HEK293 (cell line): ENCODE data around the gene FIP1L1.

Experiments used
- CTCF ChIA-PET: fragments of 350-600 bp; formaldehyde crosslinking; extraction: SDS; loops from one replicate; lab custom pipeline; 2021; ENCODE audit warnings: antibody characterized with exemption; lab: Yijun Ruan, JAX
- POLR2A ChIA-PET: fragments of 300-600 bp; formaldehyde crosslinking; extraction: SDS; loops from one replicate; lab custom pipeline; 2020; ENCODE audit warnings: antibody characterized with exemption, inconsistent platforms; lab: Yijun Ruan, JAX
- H3K27ac ChIP-seq: fragments of 200-500 bp; sonication (Bioruptor generic); 2 replicates; pipeline ENCODE4 v1.5.1; 2014; ENCODE audit warnings: low read depth, low read length, control low read depth, inconsistent platforms; ENCODE audit errors: extremely low read depth
- H3K36me3 ChIP-seq, 2 experiments: fragments of 200-500 bp in 1 of 2; sonication (Bioruptor generic) in 1 of 2; 1 replicate in 1 of 2; 2 replicates in 1 of 2; pipeline ENCODE4 v1.5.1; 2014 to 2017; ENCODE audit warnings: inconsistent platforms in 2 of 2, low read length in 2 of 2; ENCODE audit not compliant: control insufficient read depth in 2 of 2, insufficient read depth in 1 of 2
- H3K4me1 ChIP-seq: fragments of 200-500 bp; sonication (Bioruptor generic); 2 replicates; pipeline ENCODE4 v1.5.1; 2014; ENCODE audit warnings: mild to moderate bottlenecking, low read length, inconsistent platforms; ENCODE audit not compliant: control insufficient read depth, insufficient read depth
- H3K4me3 ChIP-seq: 2 replicates; pipeline ENCODE4 v1.5.1; 2011; ENCODE audit warnings: low read depth, mild to moderate bottlenecking, control low read depth, low read length, moderate library complexity
- H3K9me3 ChIP-seq: fragments of 200-500 bp; sonication (Bioruptor generic); 2 replicates; pipeline ENCODE4 v1.5.1; 2014; ENCODE audit warnings: low read depth, low read length, inconsistent platforms; ENCODE audit not compliant: control insufficient read depth, insufficient read depth
- CTCF ChIP-seq: fragments of 450-650 bp; formaldehyde crosslinking; IDR thresholded peaks from 2 replicates; pipeline ENCODE4 v1.5.1; 2016; ENCODE audit warnings: missing biosample characterization, missing genetic modification characterization
- KLF1 ChIP-seq: fragments of 450-650 bp; formaldehyde crosslinking; IDR thresholded peaks from 2 replicates; pipeline ENCODE4 v1.5.1; 2016; ENCODE audit warnings: missing biosample characterization, missing genetic modification characterization
- OVOL3 ChIP-seq: fragments of 450-650 bp; formaldehyde crosslinking; IDR thresholded peaks from 2 replicates; pipeline ENCODE4 v1.5.1; 2016; ENCODE audit warnings: missing biosample characterization, missing genetic modification characterization
- ZBTB48 ChIP-seq: fragments of 450-650 bp; formaldehyde crosslinking; IDR thresholded peaks from 2 replicates; pipeline ENCODE4 v1.5.1; 2016; ENCODE audit warnings: missing biosample characterization, missing genetic modification characterization
- ZEB2 ChIP-seq: fragments of 450-650 bp; formaldehyde crosslinking; IDR thresholded peaks from 2 replicates; pipeline ENCODE4 v1.5.1; 2016; ENCODE audit warnings: missing biosample characterization, missing genetic modification characterization
- ZFP3 ChIP-seq: fragments of 450-650 bp; formaldehyde crosslinking; IDR thresholded peaks from 2 replicates; pipeline ENCODE4 v1.5.1; 2016; ENCODE audit warnings: low read depth, missing biosample characterization, missing genetic modification characterization
- ZNF133 ChIP-seq: fragments of 450-650 bp; formaldehyde crosslinking; IDR thresholded peaks from 2 replicates; pipeline ENCODE4 v1.5.1; 2016; ENCODE audit warnings: missing biosample characterization, missing genetic modification characterization
- ZNF2 ChIP-seq: fragments of 450-650 bp; formaldehyde crosslinking; IDR thresholded peaks from 2 replicates; pipeline ENCODE4 v1.5.1; 2016; ENCODE audit warnings: missing biosample characterization, missing genetic modification characterization
- ZNF214 ChIP-seq: fragments of 450-650 bp; formaldehyde crosslinking; IDR thresholded peaks from 2 replicates; pipeline ENCODE4 v1.5.1; 2017; ENCODE audit warnings: missing biosample characterization, mild to moderate bottlenecking, missing genetic modification characterization, borderline replicate concordance
- ZNF302 ChIP-seq: fragments of 450-650 bp; formaldehyde crosslinking; IDR thresholded peaks from 2 replicates; pipeline ENCODE4 v1.5.1; 2016; ENCODE audit warnings: missing biosample characterization, missing genetic modification characterization, low read depth
- ZNF366 ChIP-seq: fragments of 450-650 bp; formaldehyde crosslinking; conservative IDR thresholded peaks from 2 replicates; pipeline ENCODE4 v1.5.1; 2016; ENCODE audit warnings: missing biosample characterization, missing genetic modification characterization
- ZNF423 ChIP-seq: fragments of 450-650 bp; formaldehyde crosslinking; IDR thresholded peaks from 2 replicates; pipeline ENCODE4 v1.5.1; 2016; ENCODE audit warnings: missing biosample characterization, missing genetic modification characterization
- ZNF473 ChIP-seq: fragments of 450-650 bp; formaldehyde crosslinking; IDR thresholded peaks from 2 replicates; pipeline ENCODE4 v1.5.1; 2017; ENCODE audit warnings: missing biosample characterization, missing genetic modification characterization
- ZNF548 ChIP-seq: fragments of 450-650 bp; formaldehyde crosslinking; IDR thresholded peaks from 2 replicates; pipeline ENCODE4 v1.5.1; 2016; ENCODE audit warnings: missing biosample characterization, missing genetic modification characterization
- ZNF561 ChIP-seq: fragments of 450-650 bp; IDR thresholded peaks from 2 replicates; pipeline ENCODE4 v1.5.1; 2018; ENCODE audit warnings: missing biosample characterization, missing genetic modification characterization, borderline replicate concordance
- ZNF571 ChIP-seq: fragments of 450-650 bp; formaldehyde crosslinking; IDR thresholded peaks from 2 replicates; pipeline ENCODE4 v1.5.0; 2017; ENCODE audit warnings: missing biosample characterization, missing genetic modification characterization
- ZNF624 ChIP-seq: fragments of 450-650 bp; formaldehyde crosslinking; IDR thresholded peaks from 2 replicates; pipeline ENCODE4 v1.5.1; 2017; ENCODE audit warnings: missing biosample characterization, missing genetic modification characterization
- ZNF639 ChIP-seq: fragments of 450-650 bp; formaldehyde crosslinking; IDR thresholded peaks from 2 replicates; pipeline ENCODE4 v1.5.1; 2016; ENCODE audit warnings: missing biosample characterization, missing genetic modification characterization
- ZNF654 ChIP-seq: fragments of 450-650 bp; formaldehyde crosslinking; IDR thresholded peaks from 2 replicates; pipeline ENCODE4 v1.5.1; 2016; ENCODE audit warnings: low read depth, missing biosample characterization, missing genetic modification characterization
- ZNF747 ChIP-seq: fragments of 450-650 bp; formaldehyde crosslinking; IDR thresholded peaks from 2 replicates; pipeline ENCODE4 v1.5.1; 2016; ENCODE audit warnings: missing biosample characterization, missing genetic modification characterization
- ZSCAN23 ChIP-seq: fragments of 450-650 bp; formaldehyde crosslinking; IDR thresholded peaks from 2 replicates; pipeline ENCODE4 v1.5.1; 2016; ENCODE audit warnings: missing biosample characterization, missing genetic modification characterization

Gene FIP1L1

GRCh38 chr4:53487766-53488165 lies 110.3 kb downstream of the FIP1L1 start:
- Histone ChIP-seq H3K36me3 (no peaks in the 10 kb centered on the region), H3K9me3 (no peaks in the 10 kb centered on the region), H3K4me3 (no peak overlapping the region), H3K4me1 (no peaks in the 10 kb centered on the region), H3K27ac (no peak overlapping the region)
- no peak for TF ChIP-seq OVOL3 (tag by site-specific recombination)
- no peak for TF ChIP-seq ZNF747
- no peak for TF ChIP-seq ZEB2 (tag by site-specific recombination)
- TF ChIP-seq ZNF302: no peak
- ChIA-PET POLR2A (no interaction called here), CTCF (interaction anchor here (0.6 kb wide), 1 partner anchor 31 kb away, joined by 3 read pairs; no protein-coding TSS in a partner anchor)

GRCh38 chr4:53489279-53489889 lies 111.9 kb downstream of the FIP1L1 start:
- H3K27ac ChIP-seq: no peak overlapping the region
- no peaks in the 10 kb centered on the region for H3K36me3 ChIP-seq
- no peaks in the 10 kb centered on the region for H3K4me1 ChIP-seq
- CTCF ChIA-PET: interaction anchor here (1.2 to 1.7 kb wide), 2 partner anchors 474 to 745 kb away, joined by 3 read pairs; no protein-coding TSS in a partner anchor
- H3K4me3 ChIP-seq: no peak overlapping the region
- no peaks in the 10 kb centered on the region for H3K9me3 ChIP-seq
- no peak for TF ChIP-seq ZNF473 (tag by site-specific recombination)
- TF ChIP-seq ZBTB48 (tag by site-specific recombination): no peak
- POLR2A ChIA-PET: no interaction called here

- Histone ChIP-seq H3K27ac (no peak overlapping the region), H3K4me3 (no peak overlapping the region), H3K9me3 (no peaks in the 10 kb centered on the region), H3K4me1 (no peaks in the 10 kb centered on the region), H3K36me3 (no peaks in the 10 kb centered on the region)
- CTCF ChIA-PET: interaction anchor here (0.6 to 1.7 kb wide), 10 partner anchors 8 to 777 kb away, joined by 3 to 9 read pairs (median 4); no protein-coding TSS in a partner anchor
- no peak for TF ChIP-seq ZNF561
- TF ChIP-seq ZNF133 (tag by site-specific recombination): no peak
- no peak for TF ChIP-seq ZSCAN23 (tag by site-specific recombination)
- TF ChIP-seq ZNF571 (tag by site-specific recombination): no peak
- no peak for TF ChIP-seq ZNF548 (tag by site-specific recombination)
- no peak for TF ChIP-seq ZNF423 (tag by site-specific recombination)
- TF ChIP-seq ZNF214 (tag by site-specific recombination): no peak
- TF ChIP-seq ZNF624 (tag by site-specific recombination): no peak
- POLR2A ChIA-PET: no interaction called here
These were observed 112.9 kb downstream of the FIP1L1 start for GRCh38 chr4:53490161-53490956.

- H3K36me3 ChIP-seq: no peaks in the 10 kb centered on the region
- CTCF ChIA-PET: interaction anchor here (0.6 to 1.7 kb wide), 10 partner anchors 8 to 778 kb away, joined by 3 to 9 read pairs (median 4); no protein-coding TSS in a partner anchor
- TF ChIP-seq ZNF366 (no peak), KLF1 (tag by site-specific recombination) (no peak), ZNF2 (tag by site-specific recombination) (no peak), ZNF639 (tag by site-specific recombination) (no peak), CTCF (tag by site-specific recombination) (0 out of 2 replicates have a peak, but pooled peaks have one; percentile 14), ZNF654 (peak; percentile 28; the same call in 1 of the 2 replicates), ZFP3 (no peak)
- TF ChIP-seq, all 188 proteins: peak for 2
- Histone ChIP-seq H3K27ac (no peak overlapping the region), H3K9me3 (no peaks in the 10 kb centered on the region), H3K4me1 (no peaks in the 10 kb centered on the region), H3K4me3 (no peak overlapping the region)
- POLR2A ChIA-PET: no interaction called here
These were observed 113.7 kb downstream of the FIP1L1 start for GRCh38 chr4:53490965-53491622.
